ENCODE results near the gene ERGIC3.

ERGIC3 gene

DNA sequence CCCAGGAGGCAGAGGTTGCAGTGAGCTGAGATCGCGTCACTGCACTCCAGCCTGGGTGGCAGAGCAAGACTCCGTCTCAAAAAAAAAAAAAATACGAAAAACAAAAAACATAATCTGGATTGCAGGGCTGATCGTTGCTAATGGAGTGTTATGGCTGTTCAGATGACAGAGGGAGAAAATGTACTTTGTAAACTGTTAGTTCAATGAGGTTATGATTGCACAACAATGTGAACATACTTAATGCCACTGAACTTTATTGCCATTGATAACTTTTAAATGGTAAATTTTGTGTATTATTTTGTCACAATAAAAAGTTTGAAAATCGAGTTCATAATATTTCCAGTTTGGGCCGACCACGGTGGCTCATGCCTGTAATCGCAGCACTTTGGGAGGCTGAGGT lies 22.9 kb upstream of the ERGIC3 start:
- TF ChIP-seq ZFX (IDR thresholded peaks at IDR 0.05; ENCODE audit: borderline replicate concordance) = no peak
- TF ChIP-seq, protein P1, sequence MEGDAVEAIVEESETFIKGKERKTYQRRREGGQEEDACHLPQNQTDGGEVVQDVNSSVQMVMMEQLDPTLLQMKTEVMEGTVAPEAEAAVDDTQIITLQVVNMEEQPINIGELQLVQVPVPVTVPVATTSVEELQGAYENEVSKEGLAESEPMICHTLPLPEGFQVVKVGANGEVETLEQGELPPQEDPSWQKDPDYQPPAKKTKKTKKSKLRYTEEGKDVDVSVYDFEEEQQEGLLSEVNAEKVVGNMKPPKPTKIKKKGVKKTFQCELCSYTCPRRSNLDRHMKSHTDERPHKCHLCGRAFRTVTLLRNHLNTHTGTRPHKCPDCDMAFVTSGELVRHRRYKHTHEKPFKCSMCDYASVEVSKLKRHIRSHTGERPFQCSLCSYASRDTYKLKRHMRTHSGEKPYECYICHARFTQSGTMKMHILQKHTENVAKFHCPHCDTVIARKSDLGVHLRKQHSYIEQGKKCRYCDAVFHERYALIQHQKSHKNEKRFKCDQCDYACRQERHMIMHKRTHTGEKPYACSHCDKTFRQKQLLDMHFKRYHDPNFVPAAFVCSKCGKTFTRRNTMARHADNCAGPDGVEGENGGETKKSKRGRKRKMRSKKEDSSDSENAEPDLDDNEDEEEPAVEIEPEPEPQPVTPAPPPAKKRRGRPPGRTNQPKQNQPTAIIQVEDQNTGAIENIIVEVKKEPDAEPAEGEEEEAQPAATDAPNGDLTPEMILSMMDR (IDR thresholded peaks at IDR 0.05) = no peak
- no peak overlapping the region for H3K27ac ChIP-seq

DNA sequence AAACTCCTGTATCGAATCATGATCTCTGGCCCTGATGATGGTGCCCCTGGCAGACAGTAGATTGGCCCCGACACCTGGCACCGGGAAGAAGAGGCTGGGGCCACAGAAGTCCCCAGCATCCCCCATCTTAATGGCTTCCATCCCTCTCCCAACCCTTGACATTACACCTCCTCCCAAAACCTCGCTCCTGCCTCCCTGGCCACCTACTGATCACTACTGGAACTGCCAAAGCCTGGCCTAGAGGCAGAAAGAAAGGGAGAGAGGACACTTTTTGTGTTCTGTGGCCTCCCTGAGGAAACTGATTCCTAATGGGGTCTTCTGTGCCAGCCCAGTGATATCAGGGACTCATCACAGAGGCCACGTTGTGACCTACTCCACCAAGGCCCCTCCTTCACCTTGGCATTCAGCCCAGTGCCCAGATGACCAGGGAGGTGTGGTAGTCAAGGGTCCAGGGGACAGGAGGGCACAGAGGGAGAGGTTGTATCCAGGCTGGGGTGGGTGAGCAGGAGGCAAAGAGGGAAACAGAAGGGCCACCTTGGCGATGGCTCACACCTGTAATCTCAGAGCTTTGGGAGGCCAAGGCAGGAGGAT lies 18.5 kb upstream of the ERGIC3 start:
- no peak overlapping the region for H3K27ac ChIP-seq

DNA sequence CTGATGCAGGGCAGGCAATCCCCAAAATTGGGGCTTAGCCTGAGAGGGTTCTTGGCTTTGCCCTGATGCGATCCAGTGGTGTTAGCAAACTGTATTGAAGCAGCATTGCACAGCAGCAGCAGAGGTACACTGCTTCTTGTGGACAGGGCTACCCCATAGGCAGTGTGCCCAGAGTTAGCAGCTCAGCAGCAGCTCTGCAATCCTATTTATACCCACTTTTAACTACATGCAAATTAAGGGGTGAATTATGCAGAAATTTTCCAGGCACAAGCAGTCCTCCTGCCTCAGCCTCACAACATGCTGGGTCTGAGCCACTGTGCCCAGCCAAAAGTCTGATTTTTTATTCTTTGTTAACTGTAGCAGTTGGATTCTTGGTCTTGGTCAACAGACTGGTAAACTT lies 16.2 kb upstream of the ERGIC3 start:
- no peak for TF ChIP-seq ZFX (IDR thresholded peaks at IDR 0.05; ENCODE audit: borderline replicate concordance)
- TF ChIP-seq, protein P1 (IDR thresholded peaks at IDR 0.05) = no peak
- H3K27ac ChIP-seq = no peak overlapping the region

More for the DNA sequence above, 18.5 kb upstream of the ERGIC3 start:
- TF ChIP-seq ZFX (IDR thresholded peaks at IDR 0.05; ENCODE audit: borderline replicate concordance) = no peak
- TF ChIP-seq, protein P1 (IDR thresholded peaks at IDR 0.05) = peak; percentile 70

DNA sequence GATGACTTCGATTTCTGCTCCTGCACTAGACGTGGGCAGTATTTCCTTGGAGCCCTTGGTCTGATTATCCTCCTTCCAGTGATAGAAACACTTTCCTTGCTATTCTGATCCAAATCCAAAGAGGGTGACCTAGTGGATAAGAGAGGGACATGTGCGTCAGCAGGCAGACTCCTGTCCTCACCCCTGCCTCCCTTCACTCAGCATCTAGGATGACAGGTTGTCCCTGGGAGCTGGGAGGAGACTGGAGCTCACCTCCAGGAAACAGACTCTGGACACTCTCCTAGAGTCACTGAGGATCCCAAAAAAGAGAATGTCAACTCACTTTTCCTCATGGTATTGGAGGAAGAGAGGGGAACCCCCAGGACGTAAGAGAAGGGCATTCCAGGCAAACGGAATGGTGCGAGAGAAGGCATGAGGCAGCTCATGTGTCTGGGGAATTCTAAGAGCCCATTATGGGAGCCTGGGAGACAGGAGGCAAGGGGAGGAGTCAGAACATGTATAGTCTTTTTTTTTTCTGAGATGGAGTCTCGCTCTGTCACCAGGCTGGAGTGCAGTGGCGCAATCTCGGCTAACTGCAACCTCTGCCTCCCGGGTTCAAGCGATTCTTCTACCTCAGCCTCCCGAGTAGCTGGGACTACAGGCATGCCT lies 14.6 kb upstream of the ERGIC3 start:
- TF ChIP-seq ZFX (IDR thresholded peaks at IDR 0.05; ENCODE audit: borderline replicate concordance) = no peak
- TF ChIP-seq, protein P1 (IDR thresholded peaks at IDR 0.05) = no peak

DNA sequence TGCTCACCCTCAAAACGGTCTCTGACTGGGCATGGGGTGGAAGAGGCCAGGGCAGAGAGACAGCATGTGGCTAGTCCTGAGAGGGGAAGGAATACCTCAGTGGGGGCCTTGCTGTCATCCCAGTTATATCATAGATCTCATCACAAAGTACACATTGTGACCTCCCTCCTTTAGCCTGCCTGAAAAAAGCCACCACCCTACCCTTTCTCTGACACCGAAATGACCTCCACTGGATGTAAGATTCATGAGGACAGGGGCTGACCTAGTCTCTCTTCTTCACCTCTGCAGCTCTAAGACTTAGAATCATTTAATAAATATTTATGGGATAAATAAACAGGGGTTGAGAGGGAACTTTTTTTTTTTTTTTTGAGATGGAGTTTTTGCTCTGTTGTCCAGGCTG lies 12.3 kb upstream of the ERGIC3 start, which contains the start of gene C20orf173:
C20orf173 (minus strand) TSS at position 101 of the 400 bp plus-strand sequence. CDS start 279 bp downstream, outside the sequence.
- H3K27ac ChIP-seq = no peak within 1 kb of the TSS
- TF ChIP-seq ZFX (IDR thresholded peaks at IDR 0.05; ENCODE audit: borderline replicate concordance) = no peak
- TF ChIP-seq, protein P1 (IDR thresholded peaks at IDR 0.05) = no peak

More for the DNA sequence above, 14.6 kb upstream of the ERGIC3 start:
- no peak overlapping the region for H3K27ac ChIP-seq

DNA sequence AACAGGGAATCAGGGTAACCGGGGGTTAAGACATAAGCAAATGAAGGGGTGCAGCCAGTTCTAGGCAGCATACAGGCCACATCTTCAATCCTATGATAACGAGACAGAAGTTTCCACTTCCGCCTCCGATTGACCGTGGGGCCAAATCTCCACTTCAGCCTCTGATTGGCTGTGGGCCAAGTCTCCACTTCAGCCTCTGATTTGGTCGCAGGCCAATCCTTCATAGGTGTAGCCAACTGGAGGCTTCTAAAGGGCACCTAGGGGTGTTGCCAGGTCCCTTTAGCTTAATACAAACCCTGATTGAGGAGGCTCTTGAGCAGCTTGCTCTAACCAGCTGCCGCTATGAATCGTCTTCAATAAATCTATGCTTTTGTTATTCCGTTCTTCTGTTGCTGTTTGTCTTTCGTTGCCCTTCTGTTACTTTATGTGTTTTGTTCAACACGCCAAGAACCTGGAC lies 2.1 kb upstream of the ERGIC3 start:
- TF ChIP-seq ZFX (IDR thresholded peaks at IDR 0.05; ENCODE audit: borderline replicate concordance) = no peak
- TF ChIP-seq, protein P1 (IDR thresholded peaks at IDR 0.05) = no peak
- no peak overlapping the region for H3K27ac ChIP-seq
